ENCODE results near the gene NAP1L5.

NAP1L5 gene, protein sequence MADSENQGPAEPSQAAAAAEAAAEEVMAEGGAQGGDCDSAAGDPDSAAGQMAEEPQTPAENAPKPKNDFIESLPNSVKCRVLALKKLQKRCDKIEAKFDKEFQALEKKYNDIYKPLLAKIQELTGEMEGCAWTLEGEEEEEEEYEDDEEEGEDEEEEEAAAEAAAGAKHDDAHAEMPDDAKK

DNA sequence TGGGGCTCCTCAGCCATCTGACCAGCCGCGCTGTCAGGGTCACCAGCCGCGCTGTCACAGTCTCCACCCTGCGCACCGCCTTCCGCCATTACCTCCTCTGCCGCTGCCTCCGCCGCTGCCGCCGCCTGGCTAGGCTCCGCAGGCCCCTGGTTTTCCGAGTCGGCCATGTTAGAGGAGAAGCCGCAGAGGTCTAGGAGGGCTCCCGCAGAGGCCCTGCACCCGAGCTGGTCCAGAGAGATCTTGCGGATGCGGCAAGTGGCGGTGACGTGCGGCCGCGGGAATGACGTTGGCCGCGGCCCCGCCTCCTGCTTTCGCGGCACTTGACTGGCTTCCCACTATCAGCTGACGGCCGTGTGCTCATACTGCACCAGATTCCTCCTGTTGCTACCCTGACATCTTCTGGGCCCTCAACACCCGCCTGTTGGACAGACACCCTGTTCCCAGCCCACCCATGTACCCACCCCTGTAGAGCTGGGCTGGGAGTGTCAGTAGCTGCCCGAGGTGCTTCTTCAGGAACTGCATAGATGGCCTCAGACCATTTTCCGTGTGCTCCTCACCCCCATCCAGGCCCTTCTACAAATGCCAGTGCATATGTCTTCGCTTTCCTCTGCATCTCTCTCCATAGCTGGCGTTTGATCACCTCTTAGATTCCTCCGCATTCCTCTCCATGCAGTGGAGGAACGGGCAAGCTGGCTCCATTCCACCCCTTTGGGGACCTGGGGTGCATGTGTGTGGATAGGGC, at the start of gene NAP1L5:
TSS of gene NAP1L5 (minus strand) at position 242 of the 742 bp plus-strand sequence. CDS start at position 167, 75 bp downstream.
- no peak for DNase-seq

- no peak for DNase-seq
These were observed 49.7 kb upstream of the NAP1L5 start for GRCh38 chr4:88747351-88747750.

DNA sequence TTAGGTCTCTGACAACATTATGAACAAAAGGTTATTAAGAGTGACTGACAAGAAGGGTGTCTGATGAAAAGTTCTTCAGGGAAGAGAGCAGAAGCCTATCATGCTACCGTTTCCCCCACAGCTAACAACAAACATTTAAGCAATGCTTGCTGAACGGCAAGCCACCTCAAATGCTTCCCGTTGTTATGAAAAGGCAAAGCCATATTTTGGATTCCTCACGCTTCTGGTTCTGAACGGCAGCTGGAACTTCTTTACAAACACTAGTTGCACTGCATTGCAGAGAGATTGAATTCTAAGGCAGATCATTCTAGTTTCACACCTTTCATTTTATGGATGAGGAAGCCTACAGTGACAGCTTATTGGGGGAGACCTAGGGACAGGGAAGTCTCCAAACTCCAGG, 48.6 kb upstream of the NAP1L5 start:
- DNase-seq, result no peak

DNA sequence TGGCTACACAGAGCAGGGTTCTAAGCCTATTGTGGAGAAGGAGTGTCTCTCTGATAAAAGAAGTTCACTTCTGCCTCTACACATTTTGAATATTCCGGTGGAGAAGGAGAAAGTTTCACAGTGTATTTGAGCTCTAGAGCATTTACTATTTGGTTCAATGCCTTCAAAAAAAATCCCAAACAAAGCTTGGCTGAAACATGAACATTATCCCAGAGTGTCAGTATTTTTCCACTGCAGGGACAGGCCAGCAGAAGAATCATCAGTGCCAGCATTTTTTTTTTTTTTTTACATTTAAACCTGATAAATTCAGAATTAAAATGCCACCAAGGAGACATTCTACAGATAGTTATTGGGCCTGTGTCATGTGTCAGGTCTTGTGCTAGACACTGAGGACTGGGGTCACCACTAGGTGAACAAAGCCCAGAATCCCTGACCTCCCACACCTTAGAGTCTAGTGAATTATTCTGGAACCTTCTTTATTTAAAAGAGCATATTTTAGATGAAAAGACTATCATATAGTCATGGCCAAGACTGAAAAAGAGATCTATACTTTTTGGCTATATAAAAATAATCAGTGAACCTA, 48.0 kb upstream of the NAP1L5 start:
- no peak for DNase-seq

DNA sequence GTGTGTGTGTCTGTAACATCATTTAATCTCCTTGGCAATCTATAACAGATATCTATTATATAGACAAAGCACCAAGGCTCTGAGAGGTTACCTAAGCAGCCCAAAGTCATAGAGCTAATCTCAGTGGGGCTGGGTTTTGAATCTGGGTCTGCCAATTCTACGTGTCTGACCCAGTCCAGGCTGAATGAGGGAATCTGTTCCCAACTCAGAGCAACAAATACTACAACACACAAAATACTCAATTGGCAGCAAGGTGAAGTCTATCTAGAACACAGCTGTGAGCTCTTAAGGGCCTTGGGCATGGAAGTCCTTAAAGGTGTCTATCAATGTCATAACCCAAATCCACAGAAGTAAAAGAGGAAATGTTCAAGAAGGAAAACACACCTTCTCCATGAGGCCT, 47.5 kb upstream of the NAP1L5 start:
- no peak for DNase-seq

- DNase-seq, result no peak
These were observed 47.0 kb upstream of the NAP1L5 start for GRCh38 chr4:88744609-88745008.

- DNase-seq, result no peak
These were observed 46.1 kb upstream of the NAP1L5 start for GRCh38 chr4:88743696-88744095.

DNA sequence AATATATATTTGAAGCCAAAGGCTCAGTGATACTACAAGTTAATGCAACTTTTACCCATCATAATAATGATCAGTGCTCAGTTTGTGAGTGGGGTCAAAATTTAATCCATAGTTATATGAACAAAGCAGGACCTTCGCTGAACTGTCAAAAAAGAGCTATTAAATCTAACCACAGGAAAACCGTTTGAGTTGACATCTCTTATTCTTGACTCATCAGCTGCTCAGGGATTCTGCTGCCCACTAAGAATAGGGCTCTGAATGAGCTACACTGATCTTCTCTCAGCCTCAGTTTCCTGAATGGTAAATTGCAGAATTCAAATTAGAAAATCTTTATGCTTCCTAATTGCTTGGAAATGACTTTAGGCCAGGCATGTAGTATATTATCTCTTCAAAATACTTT, 44.9 kb upstream of the NAP1L5 start:
- no peak for DNase-seq

- no peak for DNase-seq
These were observed 40.6 kb upstream of the NAP1L5 start for GRCh38 chr4:88738180-88738579.

DNA sequence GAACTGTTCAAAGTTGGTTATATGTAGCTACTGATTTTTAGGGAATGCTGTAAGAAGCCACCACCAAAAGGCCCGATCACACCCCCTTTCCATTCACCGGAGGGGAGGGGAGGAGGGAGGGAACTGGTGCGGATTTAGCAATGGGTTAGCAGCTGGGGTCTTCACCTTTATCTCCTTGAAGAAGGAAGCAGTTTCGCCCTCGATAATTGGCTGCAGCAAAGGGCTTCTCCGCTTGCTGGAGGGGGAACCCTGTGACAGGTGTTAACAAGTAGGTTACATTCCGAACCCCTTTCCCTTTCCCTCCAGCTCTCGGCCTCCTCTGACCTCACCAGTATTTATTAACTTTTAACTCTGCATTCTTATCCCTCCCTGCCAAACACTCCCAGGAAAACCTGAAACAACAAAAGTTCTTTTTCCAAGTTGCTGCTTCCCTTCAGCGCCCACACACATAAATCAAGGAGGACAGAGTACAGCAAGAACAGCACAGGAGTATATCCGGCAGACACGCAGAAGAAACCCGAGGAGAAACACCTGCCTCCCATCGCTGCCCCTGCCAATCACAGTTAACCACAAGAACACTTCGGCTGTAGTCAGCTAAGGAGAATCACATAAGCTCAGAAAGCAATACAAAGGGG, 39.8 kb upstream of the NAP1L5 start:
- no peak for DNase-seq

DNA sequence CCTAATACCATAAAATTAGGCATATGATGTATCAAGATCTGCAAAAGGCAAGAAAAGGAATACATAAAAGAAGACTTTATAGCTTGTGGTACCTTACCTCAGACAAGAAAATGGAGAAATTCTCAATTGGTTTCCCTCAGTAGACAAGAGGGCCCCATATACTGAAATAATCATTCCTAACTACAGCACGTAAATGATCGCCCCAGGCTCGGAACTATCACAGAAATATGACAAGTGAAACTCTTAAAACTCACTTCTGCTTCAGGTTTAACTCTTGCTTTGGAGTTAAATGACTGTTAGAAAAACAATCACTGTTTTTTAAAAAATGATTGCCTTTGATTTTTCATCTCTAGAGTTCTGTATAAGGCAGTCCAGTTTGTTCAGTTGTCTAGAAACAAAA, 38.6 kb upstream of the NAP1L5 start:
- no peak for DNase-seq

DNA sequence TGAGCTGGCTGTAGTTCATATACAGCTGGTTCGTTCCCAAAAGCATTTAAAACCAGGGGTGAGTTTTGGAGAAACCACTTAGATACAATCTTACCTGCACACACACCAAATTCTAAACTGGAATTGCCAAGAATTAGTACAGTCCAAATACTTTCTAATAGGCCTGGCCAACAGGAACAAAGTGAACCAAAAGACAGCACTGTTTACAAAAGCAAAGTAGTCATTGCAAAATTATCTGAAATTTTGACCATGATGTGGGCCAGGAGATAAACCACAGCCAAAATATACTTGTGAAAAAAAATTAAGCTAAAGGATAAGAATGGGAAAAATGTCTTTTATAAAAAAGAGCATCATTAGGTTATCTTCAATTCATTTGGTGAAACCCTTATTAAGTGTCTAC, 37.9 kb upstream of the NAP1L5 start:
- DNase-seq, result no peak

DNA sequence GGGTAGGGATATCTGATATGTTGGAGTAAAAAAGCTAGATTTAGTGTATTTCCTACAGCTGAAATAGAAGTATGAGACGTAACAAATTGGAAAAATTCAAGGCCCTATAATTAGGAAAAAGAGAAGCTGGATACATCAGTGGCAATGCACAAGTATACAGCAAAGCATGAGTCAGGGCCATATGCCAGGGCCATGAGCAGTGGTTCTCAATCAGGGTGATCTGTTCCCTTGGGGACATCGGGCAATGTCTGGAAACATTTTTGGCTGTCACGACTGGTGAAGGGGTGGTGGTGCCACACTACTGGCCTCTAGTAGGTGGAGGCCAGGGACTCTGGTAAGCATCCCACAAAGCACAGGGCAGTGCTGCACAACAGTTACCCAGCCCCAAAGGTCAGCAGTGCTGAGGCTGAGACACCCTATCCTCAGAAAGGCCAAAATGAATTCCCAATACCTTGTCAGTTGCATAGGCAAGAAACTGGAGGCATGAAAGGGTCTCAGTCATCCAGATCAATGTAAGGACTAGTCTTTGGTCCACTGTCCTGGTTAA, 36.8 kb upstream of the NAP1L5 start:
- DNase-seq, result no peak

DNA sequence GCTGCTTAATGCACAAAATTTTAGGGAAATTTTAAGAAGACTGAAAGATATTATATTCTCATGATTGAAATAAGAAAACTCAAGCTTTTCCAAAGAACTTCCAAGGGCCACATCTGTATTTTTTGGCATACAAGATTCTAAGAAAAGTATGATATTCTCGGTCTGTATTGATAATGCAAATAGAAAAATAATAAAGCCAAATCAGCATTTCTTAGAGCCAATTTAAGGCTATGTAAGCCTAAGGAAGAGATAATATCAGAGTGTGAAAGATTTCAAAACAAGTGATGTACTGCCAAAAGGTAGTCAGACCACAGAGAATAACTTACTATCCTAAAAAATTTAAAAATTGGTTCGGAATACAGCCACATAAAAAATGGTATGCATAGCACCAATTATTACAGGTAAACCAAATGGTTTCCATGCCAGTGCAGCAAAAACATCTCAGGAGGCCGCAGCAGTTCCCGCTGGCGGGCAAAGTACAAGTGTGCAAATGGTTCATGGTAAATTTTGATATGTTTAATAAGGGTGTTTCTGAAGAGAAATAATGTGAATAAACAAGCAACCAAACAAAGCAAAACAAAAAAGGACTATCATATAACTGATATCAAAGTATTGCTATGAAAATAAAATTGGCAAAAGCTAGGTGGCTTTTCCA, 35.2 kb upstream of the NAP1L5 start:
- no peak for DNase-seq

- DNase-seq, result no peak
These were observed 33.8 kb upstream of the NAP1L5 start for GRCh38 chr4:88731381-88731780.

DNA sequence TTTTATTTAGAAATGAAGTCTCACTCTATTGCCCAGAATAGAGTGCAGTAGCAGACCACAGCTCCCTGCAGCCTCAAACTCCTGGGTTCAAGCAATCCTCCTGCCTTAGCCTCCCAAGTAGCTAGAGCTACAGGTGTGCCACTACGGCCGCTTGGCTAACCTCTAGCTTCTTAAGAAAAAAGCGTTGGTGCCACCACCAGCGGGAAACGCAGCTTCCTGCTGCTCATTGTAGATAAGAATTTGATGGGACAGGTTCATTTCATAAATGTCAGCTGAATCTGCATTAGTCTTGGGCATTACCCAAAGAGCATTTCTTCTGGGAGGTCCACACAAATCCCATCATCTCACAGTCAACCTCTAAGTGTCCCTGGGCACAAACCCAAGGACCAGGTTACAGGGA, 33.2 kb upstream of the NAP1L5 start:
- no peak for DNase-seq

- no peak for DNase-seq
These were observed 31.6 kb upstream of the NAP1L5 start for GRCh38 chr4:88729146-88729760.

- DNase-seq, result no peak
These were observed 30.5 kb upstream of the NAP1L5 start for GRCh38 chr4:88728146-88728545.

- no peak for DNase-seq
These were observed 28.4 kb upstream of the NAP1L5 start for GRCh38 chr4:88725986-88726385.

GRCh38 chr4:88725143-88725542, 27.5 kb upstream of the NAP1L5 start:
- no peak for DNase-seq

DNA sequence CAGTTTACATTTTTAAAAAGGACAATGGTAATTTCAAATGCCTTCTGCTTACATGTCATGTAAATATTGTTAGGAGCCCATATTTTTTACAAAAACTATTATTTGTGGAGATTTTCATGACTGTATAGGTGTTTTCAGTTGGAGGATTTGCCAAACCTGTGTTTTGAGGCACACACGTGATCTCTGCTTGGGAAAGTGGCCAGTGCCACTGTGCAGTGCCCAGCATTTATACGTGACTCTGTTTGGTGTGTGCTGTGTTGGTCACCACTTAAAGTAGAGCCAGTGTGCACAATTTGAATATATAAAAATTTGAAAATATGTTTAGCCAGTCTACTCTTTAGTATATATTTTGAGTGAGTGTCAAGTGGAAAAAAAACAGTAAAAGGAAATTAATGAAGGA, 26.8 kb upstream of the NAP1L5 start:
- DNase-seq, result no peak

DNA sequence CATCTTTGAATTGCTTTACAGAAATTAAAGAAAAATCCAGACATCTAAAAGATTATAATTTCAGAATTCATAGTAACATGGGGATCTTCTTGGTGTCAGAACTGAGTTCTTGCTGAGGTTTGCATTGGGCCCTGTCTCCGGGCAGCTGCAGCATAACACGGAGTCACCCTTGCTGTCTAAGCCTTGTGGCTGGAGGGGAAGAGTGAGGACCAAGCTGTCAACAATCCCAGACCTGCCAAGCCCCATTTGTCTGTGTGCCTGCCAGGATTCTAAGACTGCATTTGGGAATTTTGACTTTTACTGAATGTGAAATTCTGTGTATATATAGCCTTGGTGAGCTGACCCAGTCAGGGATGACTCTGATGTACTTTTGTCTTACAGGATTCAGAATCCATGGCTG, 25.2 kb upstream of the NAP1L5 start:
- DNase-seq, result no peak

- no peak for DNase-seq
These were observed 24.7 kb upstream of the NAP1L5 start for GRCh38 chr4:88722276-88722780.

All from SHP77 (cell line).